NOMO-1 treated with DMSO at 0.1 percent for 48 hours (cell line): ENCODE data around the gene GRM5.
"Not testable (repeated sequence)": the region's sequence is repeated elsewhere in the genome, so short reads cannot be mapped to it uniquely, and the experiment has no call there.

Source experiments
- DNase-seq: peaks from one replicate; lab custom pipeline; 2025; ENCODE audit not compliant: unreplicated experiment; lab: John Stamatoyannopoulos, UW

The GRM5 gene

DNA sequence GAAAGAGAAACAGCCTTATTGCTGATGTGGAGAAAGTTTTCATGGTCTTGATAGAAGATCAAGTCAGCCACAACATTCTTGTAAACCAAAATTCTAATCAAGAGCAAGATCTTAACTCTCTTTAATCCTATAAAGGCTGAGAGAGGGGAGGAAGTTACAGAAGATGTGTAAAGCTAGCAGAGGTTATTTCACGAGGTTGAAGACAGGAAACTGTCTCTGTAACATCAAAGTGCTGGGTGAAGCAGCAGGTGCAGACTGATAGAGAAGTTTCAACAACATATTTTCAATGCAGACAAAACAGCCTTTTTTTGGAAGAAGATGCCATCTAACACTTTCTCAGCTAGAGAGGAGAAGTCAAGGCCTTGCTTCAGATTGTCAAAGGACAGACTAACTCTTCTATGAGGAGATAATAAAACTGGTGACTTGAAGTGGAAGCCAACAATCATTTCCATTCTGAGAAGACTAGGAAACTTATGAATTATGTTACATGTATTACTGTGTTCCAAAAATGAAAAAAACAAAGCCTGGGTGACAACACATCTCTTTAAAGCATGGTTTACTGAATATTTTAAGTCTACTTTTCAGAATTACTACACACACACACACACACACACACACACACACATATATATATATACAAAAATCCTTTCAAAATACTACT lies 221.9 kb downstream of the GRM5 start:
- DNase-seq: not testable (repeated sequence)

DNA sequence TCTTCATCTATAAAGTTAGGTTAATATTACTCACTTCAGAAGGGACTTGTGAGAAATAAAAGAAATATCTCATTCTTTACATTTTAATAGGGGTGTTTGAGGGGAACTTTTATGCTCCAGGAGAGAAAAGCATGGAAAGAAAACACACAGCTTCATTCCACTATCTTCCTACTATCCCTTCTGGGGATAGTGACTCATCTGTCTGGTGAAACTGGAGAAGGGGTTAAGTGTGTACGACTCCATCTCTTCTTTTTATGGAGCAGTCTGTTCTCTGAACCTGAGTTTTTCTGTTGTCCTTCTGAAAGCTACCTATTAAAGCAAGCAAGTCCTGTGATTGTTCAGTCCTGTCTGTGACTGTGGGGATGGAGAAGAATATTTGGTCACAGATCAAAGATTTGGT lies 227.6 kb downstream of the GRM5 start:
- not testable (repeated sequence) for DNase-seq

DNA sequence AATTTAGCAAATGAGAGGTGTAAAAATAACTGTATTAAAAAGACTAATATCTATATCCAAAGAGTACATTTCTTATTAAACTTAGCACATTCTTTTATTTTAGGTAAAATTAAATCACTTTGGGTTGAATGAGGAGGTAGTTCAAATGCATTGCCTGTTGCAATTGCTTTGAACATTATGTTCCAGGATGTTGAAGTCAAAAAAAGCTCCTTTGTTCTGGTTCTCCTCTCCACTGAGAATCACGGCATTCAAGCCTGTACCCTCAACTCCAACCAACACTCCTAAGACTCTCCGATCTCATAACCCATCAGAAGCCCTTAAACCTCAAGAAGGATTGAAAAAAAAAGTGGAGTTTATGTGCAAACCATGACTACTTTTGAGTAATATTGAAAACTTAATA lies 230.1 kb downstream of the GRM5 start:
- not testable (repeated sequence) for DNase-seq

DNA sequence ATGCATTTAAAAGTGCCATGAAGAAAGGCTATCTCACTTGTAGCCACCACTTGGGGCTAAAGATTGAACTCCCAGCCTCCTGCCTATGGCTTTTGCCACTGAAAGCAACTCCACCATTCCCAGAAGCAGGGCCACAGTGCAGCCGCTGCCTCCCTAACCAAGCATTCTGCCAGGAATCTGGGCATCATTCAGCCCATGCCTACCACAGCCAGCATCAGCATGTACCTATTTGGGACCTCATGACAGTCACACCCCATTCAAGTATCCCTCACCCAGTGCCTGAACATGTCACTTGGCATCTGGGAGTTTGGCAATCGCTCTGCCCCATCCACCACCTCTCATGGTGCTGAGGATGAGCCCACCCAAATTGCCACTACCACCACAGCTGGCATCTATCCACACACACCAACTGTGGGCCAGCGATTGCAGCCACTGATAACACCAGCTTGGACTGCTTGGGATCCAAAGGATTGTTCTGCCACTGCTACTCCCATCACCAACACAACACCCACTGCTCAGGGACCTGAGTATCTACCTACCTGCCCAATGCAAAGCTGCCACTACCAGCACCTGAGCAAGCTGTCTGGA lies 234.4 kb downstream of the GRM5 start:
- no peak for DNase-seq

DNA sequence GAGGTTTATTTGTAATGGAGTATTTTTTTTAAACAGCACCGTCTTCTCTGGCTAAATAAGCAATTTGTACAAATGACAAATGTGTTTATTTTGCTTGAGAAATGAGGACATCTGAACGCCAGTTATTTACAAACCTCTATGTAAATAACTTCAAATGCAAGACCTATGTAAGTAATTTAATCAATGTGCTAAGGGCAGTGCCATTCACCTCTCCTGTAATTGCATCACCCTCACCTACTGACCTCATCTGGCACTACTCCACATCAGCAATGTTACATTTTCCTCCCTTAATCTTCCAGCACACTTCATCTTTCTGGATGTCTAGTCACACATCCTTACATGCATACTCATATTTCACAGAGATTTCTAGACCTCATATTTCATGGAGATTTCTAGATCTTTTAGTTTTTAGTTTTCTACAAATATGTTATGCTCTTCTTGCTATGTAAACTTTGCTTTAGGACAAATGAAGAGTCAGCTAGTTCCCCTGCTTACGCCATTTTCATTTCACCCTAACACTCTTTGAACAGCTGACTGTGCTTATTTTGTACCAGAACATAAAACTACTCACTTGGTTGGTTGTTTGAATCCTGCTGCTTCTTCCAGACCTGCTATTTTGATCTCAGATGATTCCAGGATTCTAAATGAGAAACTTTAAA lies 238.6 kb downstream of the GRM5 start:
- DNase-seq: no peak

DNA sequence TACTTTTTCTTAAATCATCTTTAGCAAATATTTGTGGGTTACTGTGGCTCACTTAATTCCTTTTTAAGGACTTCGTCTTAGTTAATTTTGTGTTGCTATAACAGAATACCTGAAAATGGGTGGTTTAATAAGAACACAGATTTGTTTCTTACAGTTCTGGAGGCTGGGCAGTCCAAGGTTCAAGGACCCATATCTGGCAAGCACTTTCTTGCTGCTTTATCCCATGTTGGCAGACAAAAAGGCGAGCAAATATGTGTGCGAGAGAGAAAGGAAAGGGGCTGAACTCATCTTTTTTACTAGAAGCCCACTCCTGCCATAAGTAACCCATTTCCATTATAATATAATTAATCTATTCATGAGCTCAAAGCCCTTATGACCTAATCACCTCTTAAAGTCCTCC lies 246.2 kb downstream of the GRM5 start:
- DNase-seq: no peak

DNA sequence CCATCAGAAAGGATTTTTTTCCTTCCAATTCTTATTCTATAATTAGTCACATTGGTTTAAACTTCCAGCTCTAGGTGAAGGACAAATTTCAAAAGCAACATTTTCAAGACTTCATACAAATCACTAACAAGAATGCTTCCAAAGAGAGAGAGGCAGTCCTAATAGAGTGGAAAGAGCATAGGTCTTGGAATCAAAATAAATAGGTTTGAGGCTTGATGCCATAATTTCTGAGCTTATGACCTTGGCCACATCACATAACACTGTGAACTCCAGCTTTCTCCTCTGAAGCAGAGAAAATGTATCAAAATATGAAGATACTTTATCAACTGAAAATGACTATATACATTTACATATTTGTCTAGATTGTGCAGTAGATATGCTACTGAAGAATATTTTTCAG lies 246.8 kb downstream of the GRM5 start:
- DNase-seq: no peak

DNA sequence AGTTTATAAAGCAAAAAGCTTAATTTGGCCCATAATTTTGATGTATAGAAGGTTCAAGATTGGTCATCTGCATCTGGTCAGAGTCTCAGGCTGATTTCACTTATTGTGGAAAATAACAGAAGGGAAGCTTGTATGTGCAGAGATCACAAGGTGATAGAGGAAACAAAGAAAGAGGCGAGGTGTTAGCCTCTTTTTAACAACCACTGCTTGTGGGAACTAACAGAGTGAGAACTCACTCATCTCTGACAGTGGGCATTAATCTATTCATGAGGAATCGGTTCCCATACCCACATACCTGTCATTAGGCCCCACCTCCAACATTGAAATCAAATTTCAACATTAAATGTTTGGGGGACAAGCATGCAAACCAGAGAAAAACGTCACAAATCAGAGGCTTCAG lies 250.3 kb downstream of the GRM5 start:
- no peak for DNase-seq

DNA sequence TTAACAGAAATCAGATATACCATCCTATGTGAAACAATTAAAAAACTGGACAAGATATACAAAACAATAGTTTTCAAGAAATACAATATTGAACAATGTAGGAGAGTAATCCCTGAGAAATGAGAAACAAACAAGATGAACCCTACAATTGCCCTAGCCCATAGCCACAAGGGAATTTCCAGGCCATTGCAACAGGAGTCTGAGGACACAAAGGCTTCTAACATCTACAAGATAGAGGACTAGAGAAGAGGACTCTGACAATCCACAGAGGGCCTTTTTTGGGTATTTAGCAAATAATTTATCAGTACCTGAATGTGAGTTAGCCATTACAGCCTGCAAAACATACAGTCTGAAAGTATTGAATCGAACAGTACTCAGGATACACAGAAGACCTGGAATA lies 251.7 kb downstream of the GRM5 start:
- DNase-seq: no peak

DNA sequence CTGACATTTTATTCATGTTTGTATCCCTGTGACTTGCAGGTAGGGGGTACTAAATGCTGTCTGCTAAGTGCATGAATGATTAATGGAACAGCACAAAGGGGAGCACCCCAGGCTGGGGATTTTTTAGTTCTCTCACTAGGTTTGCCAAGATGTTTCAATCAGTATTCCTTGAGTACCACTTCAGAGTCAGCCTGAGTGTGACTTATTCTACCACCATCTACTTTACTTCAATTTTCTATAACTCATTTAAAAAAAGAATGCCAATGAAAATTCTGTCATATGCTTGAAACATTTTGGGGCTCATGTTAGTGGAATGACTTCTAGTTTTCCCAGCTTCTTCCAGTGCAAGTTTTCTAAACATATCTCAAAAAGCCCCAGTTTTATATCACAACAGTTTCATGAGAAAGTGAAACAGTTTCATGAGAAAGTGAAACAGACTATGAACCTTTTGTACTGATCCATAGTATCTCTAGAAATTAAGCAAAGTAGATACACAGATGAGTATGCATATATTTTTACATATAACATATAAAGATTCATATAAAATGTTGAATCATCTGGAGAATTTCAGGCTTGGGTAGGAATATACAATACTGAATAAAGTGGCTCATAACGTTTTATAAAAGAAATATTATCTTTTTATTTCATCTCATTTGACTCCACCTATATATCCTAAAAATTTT lies 252.4 kb downstream of the GRM5 start:
- DNase-seq: no peak

DNA sequence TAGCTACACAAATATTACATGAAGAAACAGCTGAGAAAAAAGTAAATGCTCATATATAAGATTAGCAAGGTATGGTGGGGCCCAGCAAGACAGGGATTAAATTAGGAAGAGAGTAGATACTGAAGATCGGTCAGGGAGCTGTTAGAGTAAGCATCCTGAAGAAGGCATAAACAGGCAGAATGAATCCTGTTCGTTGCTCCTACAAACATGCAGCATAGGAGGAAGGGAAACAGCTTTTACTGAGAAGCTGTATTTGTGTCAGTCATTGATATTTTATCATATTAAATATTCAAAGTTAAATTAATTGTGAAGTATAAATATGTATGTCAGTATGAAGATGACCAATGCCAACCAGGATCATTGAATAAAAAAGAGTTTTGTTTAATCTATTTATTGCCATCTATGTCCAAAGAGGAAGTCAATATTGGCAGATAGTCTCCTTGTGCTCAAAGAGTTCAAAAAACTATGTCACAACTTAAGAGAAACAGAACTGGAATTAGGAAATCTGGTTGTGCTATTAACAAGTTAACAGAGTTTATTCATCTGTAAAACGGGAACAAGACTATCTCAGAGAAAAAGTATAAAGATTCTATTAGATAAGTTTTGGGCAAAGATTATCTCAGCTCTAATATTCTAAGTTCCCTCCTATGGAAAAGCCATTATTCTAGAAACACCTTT lies 255.2 kb downstream of the GRM5 start:
- DNase-seq: no peak

DNA sequence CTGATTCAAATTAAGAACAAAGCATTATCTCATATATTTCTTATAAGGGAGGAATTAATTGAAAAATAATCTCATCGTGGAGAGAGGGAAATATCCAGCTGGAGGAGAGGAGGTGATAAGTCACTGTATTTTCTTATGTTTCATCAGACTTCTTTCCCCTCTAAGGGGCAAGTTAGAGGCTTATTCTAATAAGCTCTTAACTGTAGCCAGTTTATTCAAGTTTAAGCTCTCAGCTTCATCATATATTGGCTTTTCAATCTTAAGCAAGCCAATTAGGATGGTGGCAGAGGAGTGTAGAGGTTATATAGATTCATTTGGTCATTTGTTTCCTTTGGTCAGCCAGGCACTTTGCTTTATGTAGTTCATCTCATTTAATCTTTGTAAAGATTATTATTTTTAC lies 256.7 kb downstream of the GRM5 start:
- DNase-seq: no peak

DNA sequence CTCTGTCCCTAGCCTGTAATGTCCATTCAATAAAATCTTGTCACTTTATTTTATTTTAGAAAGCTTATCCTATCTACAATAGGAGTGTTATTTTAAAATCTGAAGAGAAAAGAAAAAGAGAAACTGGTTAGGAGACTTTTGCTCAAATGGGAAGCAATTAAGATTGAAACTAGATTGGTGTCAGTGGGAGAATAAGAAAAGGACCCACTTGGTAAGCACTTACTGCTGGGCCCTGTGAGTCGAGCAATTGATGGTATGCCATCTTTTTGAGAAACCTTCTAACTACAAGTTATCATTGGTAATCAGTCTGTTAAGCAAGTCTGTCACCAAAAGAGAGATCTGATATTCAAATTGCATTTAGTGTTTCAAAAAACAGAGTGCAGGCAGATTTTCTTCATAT lies 258.4 kb downstream of the GRM5 start:
- DNase-seq: no peak

DNA sequence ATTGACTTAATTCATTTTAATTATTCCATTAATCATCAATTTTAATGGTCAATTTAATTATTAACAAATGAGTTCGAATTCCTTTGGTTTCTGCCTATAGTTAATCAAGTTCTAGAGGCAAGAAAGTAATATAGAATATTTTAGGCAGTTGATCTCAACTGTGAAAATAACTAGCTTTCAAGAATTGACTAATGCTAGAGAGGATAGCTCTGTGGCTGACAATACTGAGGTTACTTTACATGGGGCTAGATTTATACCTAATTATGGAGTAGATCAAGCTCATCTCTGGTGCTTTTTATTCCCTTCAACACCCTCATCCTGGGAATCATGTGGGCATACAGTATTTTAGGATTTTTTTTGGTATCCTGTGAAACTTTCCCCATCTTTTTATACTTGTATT lies 259.4 kb downstream of the GRM5 start:
- no peak for DNase-seq

DNA sequence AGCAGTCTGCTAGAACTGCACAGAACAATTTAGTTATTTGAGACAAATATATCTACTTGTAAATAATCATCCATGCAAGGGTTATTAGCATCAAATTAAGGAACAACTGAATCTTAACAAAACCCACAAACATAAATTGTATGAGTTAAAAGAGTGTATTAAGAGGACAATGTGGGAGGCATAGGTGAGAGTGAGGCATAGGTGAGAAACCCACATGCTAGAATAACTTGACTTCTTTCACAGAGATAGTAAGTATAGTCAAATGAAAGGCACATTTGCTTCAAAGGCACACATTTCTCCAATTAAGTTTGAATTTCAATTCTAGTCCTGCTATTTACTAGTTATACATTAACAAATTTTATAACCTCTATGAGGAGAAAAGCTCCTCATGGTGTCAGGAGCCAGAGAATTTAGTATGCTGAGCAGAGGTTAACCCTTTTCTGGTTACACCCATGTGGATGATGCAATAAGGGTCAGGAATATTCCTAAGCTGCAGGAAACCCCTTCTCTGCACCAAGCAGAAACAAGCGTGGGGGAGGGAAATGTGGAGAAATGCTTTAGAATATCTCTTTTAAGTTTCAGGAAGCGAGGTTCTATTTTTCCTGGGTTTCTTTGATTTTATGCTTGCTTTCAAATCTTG lies 264.2 kb downstream of the GRM5 start:
- no peak for DNase-seq

DNA sequence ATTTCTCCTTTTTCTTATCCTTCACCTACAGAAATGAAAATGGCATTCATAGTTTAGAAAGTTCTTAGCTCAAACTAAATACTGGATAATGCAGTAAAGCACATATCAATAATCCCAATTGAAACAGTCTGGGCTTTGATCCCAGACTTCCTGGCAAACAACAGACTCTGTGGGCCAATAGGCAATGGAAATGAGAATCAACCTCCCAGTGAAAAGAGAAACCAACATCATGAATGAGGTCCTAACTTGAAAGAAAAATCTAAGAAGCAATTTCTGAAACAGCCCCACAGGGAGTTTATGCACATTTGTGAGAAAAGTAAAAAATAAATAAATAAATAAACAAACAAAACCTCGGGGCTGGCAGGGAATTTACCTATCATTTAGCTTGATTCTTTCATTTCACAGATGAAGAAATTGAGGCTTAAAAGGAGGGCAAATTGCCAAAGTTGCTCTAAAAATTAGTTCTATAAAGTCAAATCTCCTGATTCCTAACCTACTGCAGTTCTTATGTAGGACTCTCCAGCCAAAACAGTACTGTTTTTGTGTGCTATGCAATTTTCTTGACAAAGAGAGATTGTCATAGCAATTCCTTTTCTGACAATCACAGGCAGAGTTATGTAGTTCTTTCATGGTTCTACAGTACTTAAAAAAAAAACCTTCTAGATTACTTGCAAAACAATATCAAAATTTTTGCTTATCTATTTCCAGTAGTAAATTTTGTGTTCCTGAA lies 265.8 kb downstream of the GRM5 start:
- no peak for DNase-seq

DNA sequence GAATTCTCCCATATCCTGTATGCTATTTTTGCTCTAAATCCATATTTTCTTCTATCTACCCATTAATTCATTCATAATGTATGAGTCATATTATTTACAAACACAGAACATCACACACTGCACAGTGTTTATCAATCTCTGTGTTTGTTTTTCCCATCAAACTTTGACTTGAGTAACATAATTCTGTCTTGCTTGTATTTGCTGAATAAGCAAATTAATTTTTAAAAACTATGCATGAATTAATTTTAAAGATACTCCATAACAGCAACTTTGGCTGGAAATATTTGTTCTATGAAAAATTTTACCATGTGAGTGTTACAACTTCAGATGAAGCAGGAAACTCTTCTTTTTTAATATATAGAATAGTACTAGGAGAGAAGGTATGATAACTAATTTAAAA lies 275.6 kb downstream of the GRM5 start:
- DNase-seq: no peak

DNA sequence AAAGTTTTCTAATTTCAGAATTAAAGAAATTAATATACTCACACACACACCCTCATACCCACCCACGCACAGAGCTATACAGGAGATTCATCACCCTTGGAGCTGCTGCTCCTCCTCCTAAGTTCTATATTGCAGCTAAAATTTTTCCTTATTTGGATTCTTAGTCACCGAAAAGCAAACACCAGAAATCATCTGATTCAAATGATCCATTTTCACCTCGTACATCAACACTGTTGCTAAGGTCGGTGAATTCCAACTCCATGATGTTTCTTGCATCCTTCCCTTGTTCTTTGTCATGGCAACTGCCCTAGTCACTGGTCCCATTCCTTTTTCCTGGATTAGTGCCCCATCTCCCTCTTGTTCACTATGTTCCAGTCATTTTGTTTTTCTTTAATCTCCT lies 286.2 kb downstream of the GRM5 start:
- DNase-seq: no peak

DNA sequence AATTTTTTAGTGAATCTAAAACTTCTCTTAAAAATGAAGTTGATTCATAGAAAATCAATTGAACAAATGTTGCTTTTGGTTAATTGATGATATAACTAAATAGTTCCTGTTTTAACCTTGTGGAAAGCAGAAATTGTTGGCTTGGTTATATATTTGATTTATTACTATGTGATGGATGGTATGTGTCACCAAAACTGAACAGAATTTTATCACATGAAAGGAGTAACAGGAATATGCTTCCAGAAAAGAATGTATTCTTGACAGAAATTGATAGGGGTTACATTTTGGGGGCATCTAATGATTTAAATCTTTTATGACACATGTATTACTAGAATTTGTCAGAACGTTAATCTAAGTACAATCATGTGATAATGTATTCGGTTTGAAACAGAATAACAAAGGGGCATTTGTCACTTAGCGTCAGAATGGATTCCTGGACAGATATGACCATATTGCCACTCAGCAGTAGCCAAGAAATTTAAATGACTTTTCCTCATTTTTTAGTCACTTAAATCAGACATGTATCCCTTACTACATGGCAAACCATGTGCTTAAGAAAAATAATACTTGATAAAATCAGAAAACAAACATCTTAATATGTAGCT lies 295.2 kb downstream of the GRM5 start:
- DNase-seq: no peak

DNA sequence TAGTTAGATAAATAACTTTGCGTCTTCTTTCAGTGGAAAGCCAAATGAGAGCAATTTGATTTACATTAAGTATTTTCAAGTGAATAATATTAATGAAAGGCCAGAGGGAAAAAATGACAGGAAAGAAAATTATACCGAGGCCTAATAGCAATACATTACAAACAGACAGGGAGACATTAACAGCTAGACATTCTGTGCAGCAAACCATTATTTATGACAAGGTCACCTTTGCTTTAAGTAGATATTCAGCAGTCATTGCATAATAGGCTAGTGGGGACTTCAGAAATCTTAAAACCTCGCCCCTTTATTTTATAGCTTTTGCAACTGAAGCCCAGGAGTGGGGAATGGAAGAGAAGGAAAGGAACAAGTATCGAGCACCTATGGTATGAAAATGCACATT lies 321.6 kb downstream of the GRM5 start:
- no peak for DNase-seq
